Measurements from ENCODE around the gene ZMYND15.

The ZMYND15 gene

GRCh38 chr17:4777969-4778760 lies 38.5 kb downstream of the ZMYND15 start:
- H3K27me3 Mint-ChIP-seq = peaks cover 20% of the 10 kb centered on the region
- H3K9me3 Mint-ChIP-seq (ENCODE audit: low read depth) = no peaks in the 10 kb centered on the region
- H3K4me1 Mint-ChIP-seq (ENCODE audit: low read depth) = no peaks in the 10 kb centered on the region
- H3K27ac Mint-ChIP-seq = no peak overlapping the region
- H3K36me3 Mint-ChIP-seq = no peaks in the 10 kb centered on the region
- H3K4me3 Mint-ChIP-seq = no peak overlapping the region

- H3K4me1 Mint-ChIP-seq (ENCODE audit: low read depth) = peaks cover 1% of the 10 kb centered on the region
- no peaks in the 10 kb centered on the region for H3K36me3 Mint-ChIP-seq
- peaks cover 24% of the 10 kb centered on the region for H3K27me3 Mint-ChIP-seq
- no peak overlapping the region for H3K4me3 Mint-ChIP-seq
- no peak overlapping the region for H3K27ac Mint-ChIP-seq
- H3K9me3 Mint-ChIP-seq (ENCODE audit: low read depth) = no peaks in the 10 kb centered on the region
Observed at GRCh38 chr17:4780325-4780955, 40.8 kb downstream of the ZMYND15 start.

- Mint-ChIP-seq H3K9me3 (ENCODE audit: low read depth) (no peaks in the 10 kb centered on the region), H3K4me3 (no peak overlapping the region), H3K36me3 (no peaks in the 10 kb centered on the region), H3K27me3 (peaks cover 28% of the 10 kb centered on the region), H3K4me1 (ENCODE audit: low read depth) (peaks cover 17% of the 10 kb centered on the region), H3K27ac (no peak overlapping the region)
Observed at GRCh38 chr17:4782652-4783051, 43.0 kb downstream of the ZMYND15 start.

- H3K4me3 Mint-ChIP-seq = peak overlapping the region; percentile 35
- no peak overlapping the region for H3K27ac Mint-ChIP-seq
- H3K27me3 Mint-ChIP-seq = peaks cover 27% of the 10 kb centered on the region
- no peaks in the 10 kb centered on the region for H3K36me3 Mint-ChIP-seq
- H3K9me3 Mint-ChIP-seq (ENCODE audit: low read depth) = no peaks in the 10 kb centered on the region
- H3K4me1 Mint-ChIP-seq (ENCODE audit: low read depth) = peaks cover 24% of the 10 kb centered on the region
Observed at GRCh38 chr17:4785311-4786105, 45.9 kb downstream of the ZMYND15 start.

GRCh38 chr17:4786106-4786511 lies 46.5 kb downstream of the ZMYND15 start, which contains the start of gene VMO1:
VMO1 (minus strand) TSS chr17:4786364; CDS start chr17:4786352, 12 bp downstream.
- H3K36me3 Mint-ChIP-seq = no peaks in the 10 kb centered on the region
- H3K4me1 Mint-ChIP-seq (ENCODE audit: low read depth) = peaks cover 28% of the 10 kb centered on the region
- H3K9me3 Mint-ChIP-seq (ENCODE audit: low read depth) = no peaks in the 10 kb centered on the region
- peaks cover 25% of the 10 kb centered on the region for H3K27me3 Mint-ChIP-seq
- peak within 1 kb of the TSS; percentile 35 for H3K4me3 Mint-ChIP-seq
- H3K27ac Mint-ChIP-seq = no peak within 1 kb of the TSS

- Mint-ChIP-seq H3K27ac (no peak overlapping the region), H3K27me3 (peaks cover 25% of the 10 kb centered on the region), H3K9me3 (ENCODE audit: low read depth) (no peaks in the 10 kb centered on the region), H3K36me3 (no peaks in the 10 kb centered on the region), H3K4me1 (ENCODE audit: low read depth) (peaks cover 28% of the 10 kb centered on the region), H3K4me3 (no peak overlapping the region)
Observed at GRCh38 chr17:4786516-4786915, 46.9 kb downstream of the ZMYND15 start.

- Mint-ChIP-seq H3K36me3 (no peaks in the 10 kb centered on the region), H3K9me3 (ENCODE audit: low read depth) (no peaks in the 10 kb centered on the region), H3K4me3 (peak overlapping the region; percentile 45), H3K4me1 (ENCODE audit: low read depth) (peaks cover 28% of the 10 kb centered on the region), H3K27ac (no peak overlapping the region), H3K27me3 (peaks cover 18% of the 10 kb centered on the region)
Observed at GRCh38 chr17:4788159-4788806, 48.6 kb downstream of the ZMYND15 start.

- no peaks in the 10 kb centered on the region for H3K9me3 Mint-ChIP-seq (ENCODE audit: low read depth)
- peak within 1 kb of the TSS; percentile 22 for H3K27ac Mint-ChIP-seq
- H3K27me3 Mint-ChIP-seq = peaks cover 15% of the 10 kb centered on the region
- H3K36me3 Mint-ChIP-seq = no peaks in the 10 kb centered on the region
- H3K4me1 Mint-ChIP-seq (ENCODE audit: low read depth) = peaks cover 28% of the 10 kb centered on the region
- H3K4me3 Mint-ChIP-seq = peak within 1 kb of the TSS; percentile 71
Observed at GRCh38 chr17:4788807-4789700, 49.4 kb downstream of the ZMYND15 start, which contains the start of gene GLTPD2. GLTPD2 (plus strand) TSS chr17:4788964; CDS start chr17:4789012, 48 bp downstream.

GRCh38 chr17:4789701-4789950 lies 50.0 kb downstream of the ZMYND15 start:
- H3K27me3 Mint-ChIP-seq = peaks cover 13% of the 10 kb centered on the region
- H3K4me1 Mint-ChIP-seq (ENCODE audit: low read depth) = peaks cover 28% of the 10 kb centered on the region
- peak overlapping the region; percentile 71 for H3K4me3 Mint-ChIP-seq
- H3K36me3 Mint-ChIP-seq = no peaks in the 10 kb centered on the region
- H3K27ac Mint-ChIP-seq = peak overlapping the region; percentile 22
- H3K9me3 Mint-ChIP-seq (ENCODE audit: low read depth) = no peaks in the 10 kb centered on the region

- Mint-ChIP-seq H3K9me3 (ENCODE audit: low read depth) (no peaks in the 10 kb centered on the region), H3K27ac (peak overlapping the region; percentile 92), H3K4me3 (peak overlapping the region; percentile 92), H3K36me3 (no peaks in the 10 kb centered on the region), H3K4me1 (ENCODE audit: low read depth) (peaks cover 28% of the 10 kb centered on the region), H3K27me3 (peaks cover 12% of the 10 kb centered on the region)
Observed at GRCh38 chr17:4789951-4790704, 50.5 kb downstream of the ZMYND15 start.

- Mint-ChIP-seq H3K4me3 (peak overlapping the region; percentile 92), H3K27me3 (peaks cover 10% of the 10 kb centered on the region), H3K4me1 (ENCODE audit: low read depth) (peaks cover 25% of the 10 kb centered on the region), H3K27ac (peak overlapping the region; percentile 92), H3K36me3 (no peaks in the 10 kb centered on the region), H3K9me3 (ENCODE audit: low read depth) (no peaks in the 10 kb centered on the region)
Observed at GRCh38 chr17:4790705-4791088, 51.1 kb downstream of the ZMYND15 start.

- H3K27me3 Mint-ChIP-seq = no peaks in the 10 kb centered on the region
- peak overlapping the region; percentile 27 for H3K4me3 Mint-ChIP-seq
- peaks cover 19% of the 10 kb centered on the region for H3K4me1 Mint-ChIP-seq (ENCODE audit: low read depth)
- peaks cover 2% of the 10 kb centered on the region for H3K36me3 Mint-ChIP-seq
- peak overlapping the region; percentile 100 for H3K27ac Mint-ChIP-seq
- H3K9me3 Mint-ChIP-seq (ENCODE audit: low read depth) = no peaks in the 10 kb centered on the region
Observed at GRCh38 chr17:4795168-4795567, 55.5 kb downstream of the ZMYND15 start.

Measured in activated naive CD8-positive, alpha-beta T cell (primary cell).